IMR-90 (cell line): Measurements from ENCODE around the gene COMMD1. TPM values are rescaled to one million over a fixed set of nuclear protein-coding genes. Genes with fewer than 3 reads are reported as not detected.

Experiments used
- microRNA-seq, 2 experiments: library from miRNA; stranded (forward) in 1 of 2; unstranded in 1 of 2; fragments of 10-50 nt in 1 of 2; fragments of <30 nt in 1 of 2; gene quantifications in 1 of 2; microRNA quantifications in 1 of 2; one replicate each; pipeline versions ENCODE3 to v1.1.0; 2013 to 2020; ENCODE audit not compliant: insufficient read depth in 1 of 2, insufficient read length in 1 of 2, unreplicated experiment in 1 of 2
- polyA plus RNA-seq, 3 experiments: library from polyadenylated mRNA; depleted of rRNA; stranded (reverse); fragments of >200 nt; gene quantifications; 2 replicates each; pipeline ENCODE4 v1.2.3, GENCODE V29; 2012; ENCODE audit warnings: low replicate concordance in 1 of 3
- small RNA-seq, 5 experiments: library from RNA; depleted of rRNA; stranded (forward); fragments of <200 nt; gene quantifications; one replicate each; pipeline ENCODE3, GENCODE V24; 2012
- total RNA-seq: library from RNA; depleted of rRNA; stranded (reverse); fragments of >200 nt; gene quantifications from 2 replicates; pipeline ENCODE4 v1.2.3, GENCODE V29; 2012; rRNA removed

The COMMD1 gene
- total and polyA plus RNA-seq, 2 of the 4 experiments (the other 2 are of a cell fraction), result 42.8 to 60.4 TPM

Small RNAs within 50 kb of the gene (microRNA-seq; reads per million reads assigned to microRNA genes)
- gene RF00019 (ENCODE audit: insufficient read depth, insufficient read length), result not detected

Small RNAs within 50 kb of the gene (small RNA-seq; reads per million reads assigned to genes)
- gene RF00019, result 0 reads per million in 5 experiments

Other genes starting within 250 kb of the COMMD1 start
- gene FAM161A, start 51.6 kb upstream of the COMMD1 start, total RNA-seq, result 1.1 and 1.3 TPM in 2 replicates
- gene FAM161A, start 51.6 kb upstream of the COMMD1 start, polyA plus RNA-seq (2012; rRNA removed), result 0.63 and 0.80 TPM in 2 replicates
- gene CCT4, start 17.0 kb upstream of the COMMD1 start, total RNA-seq, result 187 and 233 TPM in 2 replicates
- 86.3 and 94.4 TPM in 2 replicates for gene CCT4, start 17.0 kb upstream of the COMMD1 start, polyA plus RNA-seq (2012; rRNA removed)